Activated naive CD8-positive, alpha-beta T cell treated with anti-CD3 and anti-CD28 coated beads for 36 hours (primary cell): Measurements from ENCODE around the gene PIK3IP1. TPM values are rescaled to one million over a fixed set of nuclear protein-coding genes. Genes with fewer than 3 reads are reported as not detected.
"Not testable (repeated sequence)": the region's sequence is repeated elsewhere in the genome, so short reads cannot be mapped to it uniquely, and the experiment has no call there.

Experiments
- DNase-seq: peaks from one replicate; pipeline ENCODE4 v3.0.0; 2021
- H3K27ac Mint-ChIP-seq: one replicate; pipeline ENCODE4 v1.8.0; 2022; ENCODE audit warnings: mild to moderate bottlenecking, moderate library complexity, mixed read lengths
- H3K27me3 Mint-ChIP-seq: one replicate; pipeline ENCODE4 v1.8.0; 2022; ENCODE audit warnings: mild to moderate bottlenecking, mixed read lengths
- H3K36me3 Mint-ChIP-seq: one replicate; pipeline ENCODE4 v1.8.0; 2021; ENCODE audit warnings: mild to moderate bottlenecking, mixed read lengths
- H3K4me1 Mint-ChIP-seq: one replicate; pipeline ENCODE4 v1.8.0; 2021; ENCODE audit warnings: mixed read lengths
- H3K4me3 Mint-ChIP-seq: one replicate; pipeline ENCODE4 v1.8.0; 2022; ENCODE audit warnings: mild to moderate bottlenecking, moderate library complexity, mixed read lengths
- H3K9me3 Mint-ChIP-seq: one replicate; pipeline ENCODE4 v1.8.0; 2022; ENCODE audit warnings: mixed read lengths
- total RNA-seq, 2 experiments: library from RNA; stranded (reverse); gene quantifications; one replicate each; pipeline ENCODE4 v1.2.3, GENCODE V29; 2021

PIK3IP1 gene
- total RNA-seq, 2 experiments from 2014 or later: 10.7 to 11.3 TPM

- Mint-ChIP-seq H3K9me3 (no peaks in the 10 kb centered on the region), H3K27ac (no peak overlapping the region), H3K27me3 (no peaks in the 10 kb centered on the region), H3K36me3 (peaks cover 22% of the 10 kb centered on the region), H3K4me1 (no peaks in the 10 kb centered on the region), H3K4me3 (no peak overlapping the region)
- DNase-seq: no peak
Measured at GRCh38 chr22:31259798-31260473, 32.4 kb downstream of the PIK3IP1 start.

DNA sequence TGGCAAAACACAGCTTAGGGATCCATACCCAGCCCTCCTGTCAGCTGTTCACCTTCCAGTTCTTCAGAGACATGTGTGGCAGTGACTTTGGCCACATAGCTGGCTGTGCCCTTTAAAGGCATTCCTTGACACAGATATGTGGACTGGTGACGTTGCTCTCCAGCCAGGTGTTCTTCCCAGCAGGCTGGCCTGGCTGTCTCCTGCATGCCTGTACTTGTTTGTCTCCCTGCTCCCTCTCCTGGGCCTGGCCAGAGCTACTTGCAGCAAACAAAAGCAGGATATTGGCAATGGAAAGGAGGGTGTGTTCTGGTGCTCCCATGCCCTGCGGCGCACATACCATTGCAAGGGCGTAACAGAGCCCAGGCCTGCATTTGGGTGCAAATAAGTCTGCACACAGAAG is 38.3 kb downstream of the PIK3IP1 start:
- H3K36me3 Mint-ChIP-seq: peaks cover 6% of the 10 kb centered on the region
- no peak overlapping the region for H3K4me3 Mint-ChIP-seq
- no peaks in the 10 kb centered on the region for H3K9me3 Mint-ChIP-seq
- no peaks in the 10 kb centered on the region for H3K27me3 Mint-ChIP-seq
- no peak for DNase-seq
- H3K4me1 Mint-ChIP-seq: peaks cover 3% of the 10 kb centered on the region
- H3K27ac Mint-ChIP-seq: no peak overlapping the region

DNA sequence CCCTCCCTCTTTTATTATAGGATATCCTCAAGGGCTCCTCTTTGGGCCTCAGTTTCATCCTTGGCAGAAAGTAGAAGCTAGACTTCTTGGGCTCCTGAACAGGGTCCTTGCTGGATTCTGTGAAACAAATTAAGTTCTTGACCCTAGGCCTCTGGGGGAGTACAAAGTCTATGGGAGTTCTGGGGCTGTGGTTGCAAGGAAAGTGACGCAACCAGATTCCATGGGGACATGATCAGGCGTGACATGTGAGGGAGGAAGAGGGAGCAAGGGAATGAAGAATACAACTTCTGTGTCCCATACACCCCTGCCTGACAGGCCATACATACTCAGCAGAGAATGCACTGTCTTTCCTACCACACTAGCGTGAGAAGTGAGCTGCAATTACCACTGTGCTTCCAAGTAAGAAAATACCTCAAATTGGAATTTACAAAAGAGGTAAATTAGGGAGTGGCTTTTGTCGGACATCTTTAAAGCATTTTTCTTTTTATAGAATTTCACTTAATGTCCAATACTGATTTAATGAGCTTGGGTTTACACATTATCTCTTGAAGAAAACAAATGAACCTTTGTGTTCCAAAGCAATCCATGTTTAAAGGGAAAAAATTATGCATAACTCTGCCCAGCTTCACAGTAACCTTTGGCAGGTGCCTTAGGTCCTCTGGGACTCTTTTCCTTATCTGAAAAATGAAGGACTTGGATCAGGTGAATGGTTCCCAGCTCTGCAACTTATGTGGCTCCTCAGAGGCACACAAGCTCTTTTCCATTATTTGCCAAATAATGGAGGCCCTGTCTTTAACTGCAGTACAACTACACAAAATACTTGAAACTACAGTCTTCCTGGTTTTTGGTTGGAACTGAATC is 41.3 kb downstream of the PIK3IP1 start:
- Mint-ChIP-seq H3K4me1 (peaks cover 21% of the 10 kb centered on the region), H3K27me3 (no peaks in the 10 kb centered on the region), H3K27ac (no peak overlapping the region), H3K36me3 (no peaks in the 10 kb centered on the region), H3K9me3 (no peaks in the 10 kb centered on the region), H3K4me3 (no peak overlapping the region)
- DNase-seq: no peak

GRCh38 chr22:31248965-31249958 is 43.0 kb downstream of the PIK3IP1 start:
- Mint-ChIP-seq H3K36me3 (no peaks in the 10 kb centered on the region), H3K4me1 (peaks cover 20% of the 10 kb centered on the region), H3K27me3 (no peaks in the 10 kb centered on the region), H3K4me3 (no peak overlapping the region), H3K9me3 (no peaks in the 10 kb centered on the region), H3K27ac (no peak overlapping the region)
- no peak for DNase-seq

DNA sequence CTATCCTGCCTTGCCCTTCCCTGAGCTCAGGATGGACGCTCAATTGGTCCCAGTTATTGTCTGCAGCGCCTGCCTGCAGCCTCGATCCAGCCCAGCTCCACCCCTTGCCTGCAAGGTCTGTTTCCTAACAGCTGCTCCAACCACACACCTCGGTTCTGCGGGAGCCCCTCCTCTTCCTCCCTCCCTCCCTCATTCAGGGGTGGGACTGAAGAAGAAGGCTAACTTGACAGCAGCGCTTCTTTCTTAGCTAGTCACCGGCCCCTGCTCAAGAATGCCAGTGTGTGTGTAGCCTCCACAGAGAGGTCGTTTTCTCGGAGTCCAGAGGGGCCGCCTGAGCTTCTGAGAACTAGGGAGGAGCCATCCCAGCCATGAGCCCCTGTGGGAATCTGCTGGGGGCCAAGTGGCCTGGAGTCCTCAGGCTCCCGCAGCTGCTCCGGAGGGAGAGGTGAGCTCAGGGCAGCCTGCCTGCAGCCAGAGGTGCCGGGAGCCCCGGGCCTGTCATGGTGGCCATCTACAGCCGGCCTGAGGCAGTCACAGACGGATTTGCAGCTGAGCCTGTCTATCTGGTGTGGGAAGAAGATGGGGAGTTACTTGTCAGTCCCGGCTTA is 44.0 kb downstream of the PIK3IP1 start:
- peak; percentile 68 for DNase-seq
- Mint-ChIP-seq H3K36me3 (no peaks in the 10 kb centered on the region), H3K4me1 (peaks cover 20% of the 10 kb centered on the region), H3K4me3 (peak overlapping the region; percentile 45), H3K27ac (no peak overlapping the region), H3K27me3 (no peaks in the 10 kb centered on the region), H3K9me3 (no peaks in the 10 kb centered on the region)

GRCh38 chr22:31247726-31248125 is 44.6 kb downstream of the PIK3IP1 start:
- DNase-seq: no peak
- Mint-ChIP-seq H3K4me3 (peak overlapping the region; percentile 45), H3K36me3 (no peaks in the 10 kb centered on the region), H3K9me3 (no peaks in the 10 kb centered on the region), H3K4me1 (peaks cover 20% of the 10 kb centered on the region), H3K27ac (no peak overlapping the region), H3K27me3 (no peaks in the 10 kb centered on the region)

DNA sequence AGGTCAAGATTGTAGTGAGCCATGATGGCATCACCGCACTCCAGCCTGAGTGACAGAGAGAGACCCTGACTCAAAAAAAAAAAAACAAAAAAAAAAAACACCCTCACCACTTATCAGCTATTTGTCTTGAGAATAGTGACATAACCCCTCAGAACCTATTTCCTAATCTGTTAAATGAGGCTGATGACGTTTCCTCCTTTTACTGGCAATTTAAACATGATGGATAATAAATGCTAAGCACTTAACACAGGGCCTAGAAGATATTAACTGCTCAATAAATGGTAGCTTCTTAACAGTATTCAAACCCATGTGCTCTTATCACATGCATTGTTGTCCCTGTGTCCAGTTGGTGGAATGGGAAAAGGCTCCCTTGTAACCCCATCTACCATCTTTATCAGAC is 45.6 kb downstream of the PIK3IP1 start:
- Mint-ChIP-seq H3K9me3 (no peaks in the 10 kb centered on the region), H3K36me3 (peaks cover 6% of the 10 kb centered on the region), H3K4me1 (peaks cover 22% of the 10 kb centered on the region), H3K4me3 (no peak overlapping the region), H3K27me3 (no peaks in the 10 kb centered on the region), H3K27ac (no peak overlapping the region)
- DNase-seq: no peak

DNA sequence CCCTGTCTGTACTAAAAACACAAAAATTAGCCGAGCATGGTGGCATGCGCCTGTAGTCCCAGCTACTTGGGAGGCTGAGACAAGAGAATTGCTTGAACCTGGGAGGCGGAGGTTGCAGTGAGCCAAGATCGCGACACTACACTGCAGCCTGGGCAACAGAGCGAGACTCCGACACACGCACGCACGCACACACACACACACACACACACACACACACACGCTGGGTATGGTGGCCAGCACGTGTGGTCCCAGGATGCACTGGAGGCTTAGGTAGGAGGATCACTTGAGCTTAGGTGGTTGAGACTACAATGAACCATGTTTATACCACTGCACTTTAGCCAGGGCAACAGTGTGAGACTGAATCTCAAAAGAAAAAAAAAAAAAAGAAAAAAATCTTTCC is 46.3 kb downstream of the PIK3IP1 start:
- not testable (repeated sequence) for H3K27ac Mint-ChIP-seq, H3K4me3 Mint-ChIP-seq, H3K9me3 Mint-ChIP-seq, H3K27me3 Mint-ChIP-seq, DNase-seq, H3K36me3 Mint-ChIP-seq
- peaks cover 22% of the 10 kb centered on the region for H3K4me1 Mint-ChIP-seq

DNA sequence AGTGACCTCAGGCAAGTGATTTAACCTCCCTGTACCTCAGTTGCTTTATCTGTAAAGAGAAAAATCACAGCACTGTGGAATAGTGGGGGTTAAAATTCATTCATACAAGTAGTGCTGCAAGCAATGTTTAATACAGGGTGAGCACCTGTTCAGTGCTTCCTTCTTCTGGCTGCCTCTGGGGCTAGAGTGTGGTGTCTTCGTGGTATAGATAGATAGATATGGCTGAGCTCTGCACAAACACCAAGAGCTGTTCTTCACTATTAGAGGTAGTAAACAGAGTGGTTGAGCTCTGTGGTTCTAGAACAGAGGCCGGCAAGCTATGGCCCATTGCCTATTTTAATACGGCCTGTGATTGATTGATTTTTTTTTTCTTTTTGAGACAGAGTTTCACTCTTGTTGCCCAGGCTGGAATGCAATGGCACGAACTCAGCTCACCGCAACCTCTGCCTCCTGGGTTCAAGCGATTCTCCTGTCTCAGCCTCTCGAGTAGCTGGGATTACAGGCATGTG is 47.3 kb downstream of the PIK3IP1 start:
- Mint-ChIP-seq H3K27me3 (no peaks in the 10 kb centered on the region), H3K9me3 (no peaks in the 10 kb centered on the region), H3K36me3 (peaks cover 7% of the 10 kb centered on the region), H3K27ac (no peak overlapping the region), H3K4me1 (peaks cover 21% of the 10 kb centered on the region), H3K4me3 (no peak overlapping the region)
- no peak for DNase-seq

- Mint-ChIP-seq H3K4me3 (no peak overlapping the region), H3K36me3 (peaks cover 7% of the 10 kb centered on the region), H3K9me3 (no peaks in the 10 kb centered on the region), H3K27me3 (no peaks in the 10 kb centered on the region), H3K4me1 (peaks cover 20% of the 10 kb centered on the region), H3K27ac (no peak overlapping the region)
- no peak for DNase-seq
Measured at GRCh38 chr22:31244046-31244942, 48.0 kb downstream of the PIK3IP1 start.

DNA sequence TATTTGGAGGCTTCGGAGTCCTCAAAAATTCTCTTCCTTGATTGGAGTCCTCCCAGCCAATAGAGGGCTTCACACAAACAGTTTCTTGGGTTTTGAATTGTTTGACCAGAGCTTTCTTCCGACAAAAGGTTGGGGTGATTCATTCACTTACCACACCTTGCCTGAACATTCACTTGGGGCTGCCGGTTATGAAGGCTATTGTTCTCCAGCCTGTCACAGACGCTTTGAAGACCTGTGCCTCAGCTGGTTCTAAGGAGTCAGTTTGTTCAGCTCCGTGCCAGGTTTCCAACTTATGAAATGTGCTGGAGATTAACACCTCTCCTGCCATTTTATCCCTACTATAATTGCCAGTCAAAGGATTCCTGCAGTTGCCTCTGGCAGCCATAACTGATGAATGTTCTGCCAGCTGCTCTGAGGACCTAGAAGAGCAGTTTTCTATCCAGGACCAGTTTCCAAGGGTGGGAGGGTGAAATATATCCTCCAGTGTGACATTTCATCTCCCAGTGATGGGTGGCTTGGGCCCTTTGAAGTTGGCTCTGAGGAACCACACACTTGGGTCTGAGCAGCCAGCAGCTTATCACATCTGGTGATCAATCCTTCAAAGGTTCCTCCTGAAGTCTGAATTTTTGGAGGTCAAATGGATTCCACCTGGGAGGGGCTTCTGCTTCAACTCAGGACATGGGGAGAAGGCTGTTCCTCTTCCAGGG is 48.8 kb downstream of the PIK3IP1 start:
- DNase-seq: no peak
- Mint-ChIP-seq H3K36me3 (peaks cover 10% of the 10 kb centered on the region), H3K4me1 (peaks cover 19% of the 10 kb centered on the region), H3K27me3 (no peaks in the 10 kb centered on the region), H3K4me3 (no peak overlapping the region), H3K9me3 (no peaks in the 10 kb centered on the region), H3K27ac (no peak overlapping the region)

DNA sequence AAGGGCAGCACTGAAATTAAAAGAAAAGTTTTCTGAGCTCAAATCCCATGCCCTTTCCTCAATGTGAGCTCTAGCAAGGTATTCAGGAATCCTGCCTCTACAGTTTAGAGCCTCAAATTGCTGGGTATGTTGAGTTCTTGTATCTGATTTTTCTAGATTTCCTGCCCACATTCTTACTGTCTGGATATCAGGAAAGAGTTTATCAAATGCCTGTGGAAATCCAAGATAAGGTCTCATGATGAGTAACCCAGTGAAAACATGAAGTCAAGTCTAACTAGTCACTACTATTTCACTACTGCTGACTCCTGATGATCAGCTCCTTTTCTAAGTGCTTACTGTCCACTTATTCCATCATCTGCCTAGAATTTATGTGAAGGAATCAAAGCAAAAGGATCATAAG is 50.4 kb downstream of the PIK3IP1 start:
- no peak for DNase-seq
- Mint-ChIP-seq H3K36me3 (peaks cover 10% of the 10 kb centered on the region), H3K9me3 (no peaks in the 10 kb centered on the region), H3K27ac (no peak overlapping the region), H3K4me1 (peaks cover 8% of the 10 kb centered on the region), H3K4me3 (no peak overlapping the region), H3K27me3 (no peaks in the 10 kb centered on the region)

DNA sequence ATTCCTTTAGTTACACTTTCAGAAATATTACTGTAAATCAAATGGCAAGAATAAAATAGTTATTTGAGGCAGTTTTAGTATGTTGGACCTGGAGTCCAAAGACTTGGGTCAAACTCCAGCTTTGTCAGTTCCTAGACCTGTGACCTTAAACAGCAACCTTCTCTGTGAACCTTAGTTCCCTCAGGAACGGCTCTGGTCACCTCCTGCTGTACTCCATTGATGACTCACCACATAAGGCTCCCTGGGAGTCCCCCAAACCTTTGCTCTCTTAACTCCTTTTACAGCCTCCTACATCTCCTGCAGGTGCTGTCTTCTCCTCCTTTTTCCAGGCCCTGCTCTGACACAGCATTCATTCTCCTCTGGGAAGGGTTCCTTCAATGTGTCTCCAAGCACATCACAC is 51.1 kb downstream of the PIK3IP1 start:
- Mint-ChIP-seq H3K4me1 (peaks cover 5% of the 10 kb centered on the region), H3K4me3 (no peak overlapping the region), H3K36me3 (peaks cover 10% of the 10 kb centered on the region), H3K9me3 (no peaks in the 10 kb centered on the region), H3K27ac (no peak overlapping the region), H3K27me3 (no peaks in the 10 kb centered on the region)
- no peak for DNase-seq
